Peyer's patch (tissue), 4 donors: ENCODE results near the gene EIF6.

Experiments used
- POLR2A ChIP-seq, 2 donors: fragments of 450-650 bp; IDR thresholded peaks; one replicate each; pipeline ENCODE4 v1.5.1; 2017; ENCODE audit warnings: antibody characterized with exemption in 2 of 2, mild to moderate bottlenecking in 2 of 2, moderate library complexity in 2 of 2
- TF ChIP-seq, protein P1 (sequence below), 6 experiments: fragments of 450-650 bp in 4 of 6; fragments of 200-600 bp in 2 of 6; sonication (generic) in 1 of 6; IDR thresholded peaks; one replicate each; pipeline ENCODE4 v1.5.1; 2017 to 2019; ENCODE audit warnings: antibody characterized with exemption in 6 of 6, mild to moderate bottlenecking in 3 of 6, moderate library complexity in 1 of 6

DNA sequence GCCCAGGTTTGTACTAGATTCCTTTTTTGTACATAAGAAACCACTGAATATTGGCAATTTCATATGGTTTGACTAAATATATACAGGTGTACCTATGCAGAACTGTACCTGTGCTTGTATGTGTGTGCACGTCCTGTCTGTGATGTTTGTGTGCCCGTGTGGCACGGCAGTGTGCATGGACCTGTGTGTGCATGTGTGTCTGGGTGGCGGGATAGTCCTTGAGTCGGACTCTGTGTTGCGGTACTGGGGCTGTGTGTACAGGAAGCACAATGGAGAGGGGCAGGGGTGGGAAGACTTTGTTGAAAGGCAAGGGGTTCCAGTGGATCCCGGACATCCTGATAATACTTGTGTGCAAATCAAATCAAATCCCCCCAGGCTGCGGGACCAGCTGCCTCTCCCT is 11.1 kb upstream of the EIF6 start:
- TF ChIP-seq, protein P1, sequence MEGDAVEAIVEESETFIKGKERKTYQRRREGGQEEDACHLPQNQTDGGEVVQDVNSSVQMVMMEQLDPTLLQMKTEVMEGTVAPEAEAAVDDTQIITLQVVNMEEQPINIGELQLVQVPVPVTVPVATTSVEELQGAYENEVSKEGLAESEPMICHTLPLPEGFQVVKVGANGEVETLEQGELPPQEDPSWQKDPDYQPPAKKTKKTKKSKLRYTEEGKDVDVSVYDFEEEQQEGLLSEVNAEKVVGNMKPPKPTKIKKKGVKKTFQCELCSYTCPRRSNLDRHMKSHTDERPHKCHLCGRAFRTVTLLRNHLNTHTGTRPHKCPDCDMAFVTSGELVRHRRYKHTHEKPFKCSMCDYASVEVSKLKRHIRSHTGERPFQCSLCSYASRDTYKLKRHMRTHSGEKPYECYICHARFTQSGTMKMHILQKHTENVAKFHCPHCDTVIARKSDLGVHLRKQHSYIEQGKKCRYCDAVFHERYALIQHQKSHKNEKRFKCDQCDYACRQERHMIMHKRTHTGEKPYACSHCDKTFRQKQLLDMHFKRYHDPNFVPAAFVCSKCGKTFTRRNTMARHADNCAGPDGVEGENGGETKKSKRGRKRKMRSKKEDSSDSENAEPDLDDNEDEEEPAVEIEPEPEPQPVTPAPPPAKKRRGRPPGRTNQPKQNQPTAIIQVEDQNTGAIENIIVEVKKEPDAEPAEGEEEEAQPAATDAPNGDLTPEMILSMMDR (IDR thresholded peaks at IDR 0.05), result no peak
- TF ChIP-seq POLR2A (IDR thresholded peaks at IDR 0.05), result no peak
